ENCODE results near the gene RASGRP3.

RASGRP3 gene

GRCh38 chr2:33444967-33445366 is 31.5 kb upstream of the RASGRP3 start:
- no peak for DNase-seq (ENCODE audit: low spot score)

GRCh38 chr2:33448220-33448899 is 28.1 kb upstream of the RASGRP3 start:
- no peaks in the 10 kb centered on the region for H3K9me3 ChIP-seq (ENCODE audit: severe bottlenecking)
- no peak overlapping the region for H3K4me3 ChIP-seq (ENCODE audit: severe bottlenecking)
- ATAC-seq (ENCODE audit: low read depth) (no peak), DNase-seq (ENCODE audit: low spot score) (no peak)
- no peaks in the 10 kb centered on the region for H3K4me1 ChIP-seq (ENCODE audit: insufficient read depth, poor library complexity, severe bottlenecking)
- H3K27ac ChIP-seq (ENCODE audit: poor library complexity, severe bottlenecking) = no peak overlapping the region
- no peak for TF ChIP-seq CTCF (IDR thresholded peaks at IDR 0.05; ENCODE audit: poor library complexity, severe bottlenecking)
- H3K36me3 ChIP-seq (ENCODE audit: low read depth) = no peaks in the 10 kb centered on the region
- H3K27me3 ChIP-seq (ENCODE audit: insufficient read depth, poor library complexity, severe bottlenecking) = no peaks in the 10 kb centered on the region

More at GRCh38 chr2:33444967-33445366, 31.5 kb upstream of the RASGRP3 start:
- Histone ChIP-seq H3K36me3 (ENCODE audit: low read depth) (no peaks in the 10 kb centered on the region), H3K4me1 (ENCODE audit: insufficient read depth, poor library complexity, severe bottlenecking) (no peaks in the 10 kb centered on the region), H3K27ac (ENCODE audit: poor library complexity, severe bottlenecking) (no peak overlapping the region), H3K27me3 (ENCODE audit: insufficient read depth, poor library complexity, severe bottlenecking) (peaks cover 3% of the 10 kb centered on the region), H3K9me3 (ENCODE audit: severe bottlenecking) (no peaks in the 10 kb centered on the region), H3K4me3 (ENCODE audit: severe bottlenecking) (no peak overlapping the region)
- TF ChIP-seq CTCF (IDR thresholded peaks at IDR 0.05; ENCODE audit: poor library complexity, severe bottlenecking) = no peak
- ATAC-seq (ENCODE audit: low read depth) = no peak

GRCh38 chr2:33451214-33451613 is 25.2 kb upstream of the RASGRP3 start:
- Histone ChIP-seq H3K36me3 (ENCODE audit: low read depth) (no peaks in the 10 kb centered on the region), H3K9me3 (ENCODE audit: severe bottlenecking) (no peaks in the 10 kb centered on the region), H3K27me3 (ENCODE audit: insufficient read depth, poor library complexity, severe bottlenecking) (no peaks in the 10 kb centered on the region), H3K4me1 (ENCODE audit: insufficient read depth, poor library complexity, severe bottlenecking) (no peaks in the 10 kb centered on the region), H3K27ac (ENCODE audit: poor library complexity, severe bottlenecking) (no peak overlapping the region), H3K4me3 (ENCODE audit: severe bottlenecking) (no peak overlapping the region)
- ATAC-seq (ENCODE audit: low read depth) = no peak
- TF ChIP-seq CTCF (IDR thresholded peaks at IDR 0.05; ENCODE audit: poor library complexity, severe bottlenecking) = no peak
- no peak for DNase-seq (ENCODE audit: low spot score)

GRCh38 chr2:33451825-33452224 is 24.6 kb upstream of the RASGRP3 start:
- DNase-seq (ENCODE audit: low spot score) (no peak), ATAC-seq (ENCODE audit: low read depth) (no peak)
- TF ChIP-seq CTCF (IDR thresholded peaks at IDR 0.05; ENCODE audit: poor library complexity, severe bottlenecking) = no peak
- H3K9me3 ChIP-seq (ENCODE audit: severe bottlenecking) = no peaks in the 10 kb centered on the region
- no peak overlapping the region for H3K27ac ChIP-seq (ENCODE audit: poor library complexity, severe bottlenecking)
- H3K27me3 ChIP-seq (ENCODE audit: insufficient read depth, poor library complexity, severe bottlenecking) = no peaks in the 10 kb centered on the region
- no peaks in the 10 kb centered on the region for H3K36me3 ChIP-seq (ENCODE audit: low read depth)
- H3K4me3 ChIP-seq (ENCODE audit: severe bottlenecking) = no peak overlapping the region
- no peaks in the 10 kb centered on the region for H3K4me1 ChIP-seq (ENCODE audit: insufficient read depth, poor library complexity, severe bottlenecking)

GRCh38 chr2:33452545-33452944 is 23.9 kb upstream of the RASGRP3 start:
- Histone ChIP-seq H3K27ac (ENCODE audit: poor library complexity, severe bottlenecking) (no peak overlapping the region), H3K4me3 (ENCODE audit: severe bottlenecking) (no peak overlapping the region), H3K36me3 (ENCODE audit: low read depth) (no peaks in the 10 kb centered on the region), H3K9me3 (ENCODE audit: severe bottlenecking) (no peaks in the 10 kb centered on the region), H3K27me3 (ENCODE audit: insufficient read depth, poor library complexity, severe bottlenecking) (no peaks in the 10 kb centered on the region), H3K4me1 (ENCODE audit: insufficient read depth, poor library complexity, severe bottlenecking) (no peaks in the 10 kb centered on the region)
- DNase-seq (ENCODE audit: low spot score) = no peak
- no peak for ATAC-seq (ENCODE audit: low read depth)
- TF ChIP-seq CTCF (IDR thresholded peaks at IDR 0.05; ENCODE audit: poor library complexity, severe bottlenecking) = no peak
